OCI-LY1 (cell line): Measurements from ENCODE around the gene RGS11.

ENCODE experiments used
- H2AFZ ChIP-seq: fragments of 200-600 bp; sonication (generic), shearing (Covaris generic); 2 replicates; pipeline ENCODE4 v1.6.0; 2014; ENCODE audit warnings: antibody characterized with exemption, mild to moderate bottlenecking, low read length
- H3F3A ChIP-seq: fragments of 200-600 bp; sonication (generic), shearing (Covaris generic); 2 replicates; pipeline ENCODE4 v1.6.0; 2014; ENCODE audit warnings: mild to moderate bottlenecking, antibody characterized with exemption, low read length, moderate library complexity; ENCODE audit not compliant: insufficient read depth
- H3K27ac ChIP-seq: fragments of 200-600 bp; sonication (generic); 2 replicates; pipeline ENCODE4 v1.5.1; 2014; ENCODE audit warnings: low read length, mixed run types, mild to moderate bottlenecking, low read depth; ENCODE audit not compliant: poor library complexity, severe bottlenecking
- H3K27me3 ChIP-seq: fragments of 200-600 bp; sonication (generic); 2 replicates; pipeline ENCODE4 v1.6.0; 2014; ENCODE audit warnings: antibody characterized with exemption, mild to moderate bottlenecking, low read length, moderate library complexity; ENCODE audit not compliant: insufficient read depth
- H3K36me3 ChIP-seq: fragments of 200-600 bp; sonication (generic); 2 replicates; pipeline ENCODE4 v1.6.1; 2014; ENCODE audit warnings: mild to moderate bottlenecking, antibody characterized with exemption, low read length, moderate library complexity, mixed read lengths; ENCODE audit not compliant: insufficient read depth
- H3K4me1 ChIP-seq: fragments of 200-600 bp; sonication (generic); 2 replicates; pipeline ENCODE4 v1.5.1; 2014; ENCODE audit warnings: mild to moderate bottlenecking, low read length, moderate library complexity; ENCODE audit not compliant: insufficient read depth, severe bottlenecking
- H3K4me2 ChIP-seq: fragments of 200-600 bp; sonication (generic), shearing (Covaris generic); 2 replicates; pipeline ENCODE4 v1.6.1; 2014; ENCODE audit warnings: low read length
- H3K4me3 ChIP-seq: fragments of 200-600 bp; sonication (generic); 2 replicates; pipeline ENCODE4 v1.5.1; 2014; ENCODE audit warnings: low read length, low read depth, mild to moderate bottlenecking, mixed read lengths; ENCODE audit not compliant: poor library complexity, severe bottlenecking
- H3K79me2 ChIP-seq: fragments of 200-600 bp; shearing (Covaris generic); 2 replicates; pipeline ENCODE4 v1.6.1; 2016; ENCODE audit warnings: mixed run types, low read length, mixed read lengths; ENCODE audit not compliant: insufficient read depth
- H3K9ac ChIP-seq: fragments of 200-600 bp; sonication (generic), shearing (Covaris generic); 2 replicates; pipeline ENCODE4 v1.6.1; 2014; ENCODE audit warnings: mild to moderate bottlenecking, low read length, mixed read lengths
- H3K9me2 ChIP-seq: fragments of 200-600 bp; sonication (generic), shearing (Covaris generic); 2 replicates; pipeline ENCODE4 v1.6.1; 2014; ENCODE audit warnings: low read depth, mild to moderate bottlenecking, low read length, mixed read lengths
- H3K9me3 ChIP-seq: fragments of 200-600 bp; shearing (Covaris generic); 2 replicates; pipeline ENCODE4 v1.6.1; 2014; ENCODE audit warnings: low read length, mixed read lengths
- H4K20me1 ChIP-seq: fragments of 200-600 bp; sonication (generic), shearing (Covaris generic); 2 replicates; pipeline ENCODE4 v1.6.0; 2016; ENCODE audit warnings: mild to moderate bottlenecking, low read length; ENCODE audit not compliant: insufficient read depth
- EZH2 ChIP-seq: fragments of 200-600 bp; sonication (generic), shearing (Covaris generic); IDR thresholded peaks from 2 replicates; pipeline ENCODE4 v1.8.0; 2017; ENCODE audit warnings: borderline replicate concordance, mixed run types, mild to moderate bottlenecking, antibody characterized with exemption, low read length, moderate library complexity, mixed read lengths
- TF ChIP-seq, protein P1 (sequence below): fragments of 200-600 bp; sonication (generic), shearing (Covaris generic); IDR thresholded peaks from 2 replicates; pipeline ENCODE4 v1.5.1; 2017; ENCODE audit warnings: mild to moderate bottlenecking, antibody characterized with exemption, low read length, moderate library complexity, mixed read lengths

The RGS11 gene

DNA sequence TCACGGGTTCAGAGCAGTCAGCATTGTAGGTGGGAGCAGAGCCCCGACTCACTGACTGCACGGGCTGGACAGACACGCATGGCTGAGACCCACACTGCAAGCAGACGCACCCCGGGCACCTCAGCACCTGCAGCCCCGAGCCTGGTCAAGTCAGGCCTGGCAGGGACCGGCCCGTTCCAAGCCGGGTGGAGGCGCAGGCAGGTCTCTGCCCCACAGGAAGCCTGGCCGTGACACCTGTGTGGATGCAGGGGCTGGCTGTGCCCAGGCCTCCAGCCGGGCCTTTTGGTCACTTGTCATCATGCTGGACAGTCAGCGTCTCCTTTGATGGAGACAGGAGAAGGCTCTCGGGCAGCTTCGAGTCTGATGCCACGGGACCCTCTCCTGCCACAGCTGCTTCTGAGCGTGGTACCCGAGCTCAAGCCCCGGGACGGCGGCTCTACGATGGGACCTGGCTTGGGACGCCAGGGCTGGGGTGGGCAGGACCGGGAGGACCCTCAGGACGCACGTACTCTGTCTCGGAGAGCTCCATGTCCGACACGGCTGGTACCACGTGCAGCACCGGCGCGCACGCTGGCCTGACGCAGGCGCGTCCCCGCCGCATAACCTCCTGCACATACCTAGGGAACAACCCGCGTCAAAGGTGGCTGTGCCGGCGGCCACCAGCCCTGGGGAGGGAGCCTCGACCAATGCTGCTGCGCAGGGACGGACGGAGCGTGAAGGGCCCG lies 15.1 kb upstream of the RGS11 start:
- no peak overlapping the region for H3K9ac ChIP-seq
- H3K4me1 ChIP-seq = no peaks in the 10 kb centered on the region
- no peaks in the 10 kb centered on the region for H3K9me2 ChIP-seq
- H4K20me1 ChIP-seq = no peaks in the 10 kb centered on the region
- no peaks in the 10 kb centered on the region for H3F3A ChIP-seq
- peaks cover 4% of the 10 kb centered on the region; the same call in 1 of the 2 replicates for H3K36me3 ChIP-seq
- no peak overlapping the region for H3K27ac ChIP-seq
- H2AFZ ChIP-seq = no peak overlapping the region
- no peaks in the 10 kb centered on the region for H3K27me3 ChIP-seq
- no peaks in the 10 kb centered on the region for H3K79me2 ChIP-seq
- no peaks in the 10 kb centered on the region for H3K9me3 ChIP-seq
- no peak overlapping the region for H3K4me3 ChIP-seq
- no peak overlapping the region for H3K4me2 ChIP-seq
- TF ChIP-seq EZH2 = no peak
- TF ChIP-seq, protein P1, sequence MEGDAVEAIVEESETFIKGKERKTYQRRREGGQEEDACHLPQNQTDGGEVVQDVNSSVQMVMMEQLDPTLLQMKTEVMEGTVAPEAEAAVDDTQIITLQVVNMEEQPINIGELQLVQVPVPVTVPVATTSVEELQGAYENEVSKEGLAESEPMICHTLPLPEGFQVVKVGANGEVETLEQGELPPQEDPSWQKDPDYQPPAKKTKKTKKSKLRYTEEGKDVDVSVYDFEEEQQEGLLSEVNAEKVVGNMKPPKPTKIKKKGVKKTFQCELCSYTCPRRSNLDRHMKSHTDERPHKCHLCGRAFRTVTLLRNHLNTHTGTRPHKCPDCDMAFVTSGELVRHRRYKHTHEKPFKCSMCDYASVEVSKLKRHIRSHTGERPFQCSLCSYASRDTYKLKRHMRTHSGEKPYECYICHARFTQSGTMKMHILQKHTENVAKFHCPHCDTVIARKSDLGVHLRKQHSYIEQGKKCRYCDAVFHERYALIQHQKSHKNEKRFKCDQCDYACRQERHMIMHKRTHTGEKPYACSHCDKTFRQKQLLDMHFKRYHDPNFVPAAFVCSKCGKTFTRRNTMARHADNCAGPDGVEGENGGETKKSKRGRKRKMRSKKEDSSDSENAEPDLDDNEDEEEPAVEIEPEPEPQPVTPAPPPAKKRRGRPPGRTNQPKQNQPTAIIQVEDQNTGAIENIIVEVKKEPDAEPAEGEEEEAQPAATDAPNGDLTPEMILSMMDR = no peak

DNA sequence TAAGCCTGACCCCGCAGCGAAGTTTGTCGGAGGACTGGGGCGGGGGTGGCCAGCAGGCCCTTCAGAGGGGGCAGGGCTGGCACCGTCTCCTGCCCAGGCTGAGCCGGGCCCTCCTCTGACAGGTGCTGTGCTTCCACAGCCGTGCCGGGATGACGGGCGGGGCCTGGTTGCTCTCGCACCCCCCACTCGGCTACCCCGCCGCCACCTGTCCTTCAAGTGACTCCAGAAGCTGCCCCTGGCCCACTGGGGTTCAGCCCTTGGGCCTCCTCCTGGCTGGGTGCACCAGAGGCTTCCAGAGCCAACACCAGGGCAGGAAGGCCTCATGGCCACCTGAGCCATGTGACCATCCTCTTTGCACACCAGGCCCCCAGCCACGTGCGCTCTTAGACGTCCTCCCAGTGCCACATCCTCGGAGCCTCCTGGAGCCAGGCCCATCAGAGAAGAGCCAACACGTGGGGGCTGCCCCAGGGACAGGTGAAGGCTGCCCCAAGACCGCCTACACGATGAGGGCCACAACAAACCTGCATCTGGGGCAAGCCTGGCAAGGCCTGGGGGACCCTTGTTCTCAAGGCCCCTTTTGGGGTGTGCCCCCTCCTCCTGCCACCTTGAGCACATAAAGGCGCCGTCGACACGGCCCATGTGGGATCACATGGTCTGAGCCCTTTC lies 14.4 kb upstream of the RGS11 start:
- Histone ChIP-seq H3K27me3 (no peaks in the 10 kb centered on the region), H3K4me1 (peaks cover 6% of the 10 kb centered on the region), H4K20me1 (no peaks in the 10 kb centered on the region), H3K9ac (no peak overlapping the region), H3K4me3 (no peak overlapping the region), H3K4me2 (no peak overlapping the region), H3F3A (no peaks in the 10 kb centered on the region), H2AFZ (no peak overlapping the region), H3K36me3 (peaks cover 4% of the 10 kb centered on the region; the same call in 1 of the 2 replicates), H3K9me2 (no peaks in the 10 kb centered on the region), H3K27ac (no peak overlapping the region), H3K79me2 (no peaks in the 10 kb centered on the region), H3K9me3 (no peaks in the 10 kb centered on the region)
- TF ChIP-seq EZH2 = no peak
- TF ChIP-seq, protein P1 = no peak

DNA sequence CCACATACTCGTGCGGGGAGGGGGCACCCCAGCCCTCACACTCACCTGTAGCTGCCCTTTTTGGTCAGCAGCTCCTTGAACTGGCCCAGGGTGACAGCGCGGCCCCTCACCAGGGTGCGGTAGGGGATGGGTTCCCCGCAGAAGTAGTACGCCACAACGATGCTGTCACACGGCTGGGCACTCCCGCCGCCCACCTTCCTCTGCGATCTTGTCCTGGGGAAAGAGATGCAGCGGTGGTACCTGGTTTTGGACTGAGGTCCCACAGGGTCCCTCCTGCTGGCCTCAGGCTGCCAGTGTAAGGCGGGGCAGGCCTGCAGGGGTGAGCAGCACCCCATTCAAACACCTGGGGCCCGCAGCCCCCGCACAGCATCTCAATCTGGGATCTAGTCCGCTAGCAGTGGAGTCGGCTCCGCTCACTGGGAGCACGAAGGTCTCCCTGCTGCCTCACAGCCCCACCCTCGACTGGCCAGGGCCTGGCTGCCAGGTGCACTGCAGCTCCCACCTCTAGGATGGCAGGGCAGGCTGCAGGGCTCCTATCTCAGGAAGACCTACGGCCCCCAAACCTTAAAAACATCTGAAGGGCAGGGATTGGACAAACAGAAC lies 13.8 kb upstream of the RGS11 start:
- no peaks in the 10 kb centered on the region for H4K20me1 ChIP-seq

More for the DNA sequence above, 13.8 kb upstream of the RGS11 start:
- Histone ChIP-seq H3K4me3 (no peak overlapping the region), H3K27me3 (no peaks in the 10 kb centered on the region), H3K9me3 (no peaks in the 10 kb centered on the region), H3K27ac (no peak overlapping the region), H2AFZ (no peak overlapping the region), H3K9ac (no peak overlapping the region), H3K4me2 (no peak overlapping the region), H3K36me3 (peaks cover 4% of the 10 kb centered on the region; the same call in 1 of the 2 replicates), H3K79me2 (no peaks in the 10 kb centered on the region), H3F3A (no peaks in the 10 kb centered on the region), H3K9me2 (no peaks in the 10 kb centered on the region), H3K4me1 (peaks cover 8% of the 10 kb centered on the region)
- TF ChIP-seq EZH2 = no peak
- TF ChIP-seq, protein P1 = no peak
